ENCODE results near the gene SLC9A9.

The SLC9A9 gene

GRCh38 chr3:143235614-143236204 is 612.6 kb downstream of the SLC9A9 start:
- in situ Hi-C loops (cut with MboI; ENCODE audit: low sequenced_read_pairs): no loop called here
- no peaks in the 10 kb centered on the region for H3K36me3 ChIP-seq (replicated peaks)
- no peak overlapping the region for H3K4me3 ChIP-seq

GRCh38 chr3:143234526-143234925 is 613.7 kb downstream of the SLC9A9 start:
- in situ Hi-C loops (cut with MboI; ENCODE audit: low sequenced_read_pairs): no loop called here
- no peaks in the 10 kb centered on the region for H3K9me3 ChIP-seq
- no peaks in the 10 kb centered on the region for H3K4me1 ChIP-seq
- no peak for DNase-seq (ENCODE audit: low spot score in 2 of 2)
- H3K27me3 ChIP-seq (ENCODE audit: low read depth): no peaks in the 10 kb centered on the region
- no peak overlapping the region for H3K4me3 ChIP-seq
- H3K36me3 ChIP-seq (replicated peaks): no peaks in the 10 kb centered on the region

More at GRCh38 chr3:143235614-143236204, 612.6 kb downstream of the SLC9A9 start:
- no peak for DNase-seq (ENCODE audit: low spot score in 2 of 2)
- H3K27me3 ChIP-seq (ENCODE audit: low read depth): no peaks in the 10 kb centered on the region
- H3K9me3 ChIP-seq: no peaks in the 10 kb centered on the region
- no peaks in the 10 kb centered on the region for H3K4me1 ChIP-seq

GRCh38 chr3:143232981-143233380 is 615.3 kb downstream of the SLC9A9 start:
- Histone ChIP-seq H3K36me3 (replicated peaks) (no peaks in the 10 kb centered on the region), H3K4me3 (no peak overlapping the region), H3K9me3 (no peaks in the 10 kb centered on the region), H3K27me3 (ENCODE audit: low read depth) (no peaks in the 10 kb centered on the region), H3K4me1 (no peaks in the 10 kb centered on the region)
- in situ Hi-C loops (cut with MboI; ENCODE audit: low sequenced_read_pairs): no loop called here
- no peak for DNase-seq (ENCODE audit: low spot score in 2 of 2)

GRCh38 chr3:143228405-143228804 is 619.9 kb downstream of the SLC9A9 start:
- H3K36me3 ChIP-seq (replicated peaks): no peaks in the 10 kb centered on the region
- no peaks in the 10 kb centered on the region for H3K9me3 ChIP-seq
- no peaks in the 10 kb centered on the region for H3K4me1 ChIP-seq
- DNase-seq (ENCODE audit: low spot score in 2 of 2): no peak
- H3K4me3 ChIP-seq: no peak overlapping the region
- in situ Hi-C loops (cut with MboI; ENCODE audit: low sequenced_read_pairs): no loop called here
- H3K27me3 ChIP-seq (ENCODE audit: low read depth): no peaks in the 10 kb centered on the region; the same call in 1 of the 2 replicates

- Histone ChIP-seq H3K27me3 (ENCODE audit: low read depth) (no peaks in the 10 kb centered on the region; the same call in 1 of the 2 replicates), H3K9me3 (no peaks in the 10 kb centered on the region), H3K36me3 (replicated peaks) (no peaks in the 10 kb centered on the region), H3K4me1 (no peaks in the 10 kb centered on the region), H3K4me3 (no peak overlapping the region)
- DNase-seq (ENCODE audit: low spot score in 2 of 2): no peak
- in situ Hi-C loops (cut with MboI; ENCODE audit: low sequenced_read_pairs): no loop called here
Observed at GRCh38 chr3:143226678-143227291, 621.5 kb downstream of the SLC9A9 start.

GRCh38 chr3:143224716-143225115 is 623.6 kb downstream of the SLC9A9 start:
- DNase-seq (ENCODE audit: low spot score in 2 of 2): no peak
- H3K4me1 ChIP-seq: no peaks in the 10 kb centered on the region
- in situ Hi-C loops (cut with MboI; ENCODE audit: low sequenced_read_pairs): no loop called here
- no peaks in the 10 kb centered on the region; the same call in 1 of the 2 replicates for H3K27me3 ChIP-seq (ENCODE audit: low read depth)
- no peaks in the 10 kb centered on the region for H3K36me3 ChIP-seq (replicated peaks)
- no peak overlapping the region for H3K4me3 ChIP-seq
- H3K9me3 ChIP-seq: no peaks in the 10 kb centered on the region

GRCh38 chr3:143222981-143223380 is 625.3 kb downstream of the SLC9A9 start:
- in situ Hi-C loops (cut with MboI; ENCODE audit: low sequenced_read_pairs): no loop called here
- Histone ChIP-seq H3K4me1 (no peaks in the 10 kb centered on the region), H3K4me3 (no peak overlapping the region), H3K27me3 (ENCODE audit: low read depth) (no peaks in the 10 kb centered on the region; the same call in 1 of the 2 replicates), H3K36me3 (replicated peaks) (no peaks in the 10 kb centered on the region), H3K9me3 (no peaks in the 10 kb centered on the region)
- no peak for DNase-seq (ENCODE audit: low spot score in 2 of 2)

GRCh38 chr3:143222505-143222904 is 625.8 kb downstream of the SLC9A9 start:
- H3K4me1 ChIP-seq: no peaks in the 10 kb centered on the region
- in situ Hi-C loops (cut with MboI; ENCODE audit: low sequenced_read_pairs): no loop called here
- H3K9me3 ChIP-seq: no peaks in the 10 kb centered on the region
- DNase-seq (ENCODE audit: low spot score in 2 of 2): no peak
- H3K36me3 ChIP-seq (replicated peaks): no peaks in the 10 kb centered on the region
- peaks cover 2% of the 10 kb centered on the region for H3K27me3 ChIP-seq (ENCODE audit: low read depth)
- H3K4me3 ChIP-seq: no peak overlapping the region

- no peak for DNase-seq (ENCODE audit: low spot score in 2 of 2)
- peaks cover 3% of the 10 kb centered on the region for H3K27me3 ChIP-seq (ENCODE audit: low read depth)
- no peaks in the 10 kb centered on the region for H3K4me1 ChIP-seq
- in situ Hi-C loops (cut with MboI; ENCODE audit: low sequenced_read_pairs): no loop called here
- no peaks in the 10 kb centered on the region for H3K9me3 ChIP-seq
- no peak overlapping the region for H3K4me3 ChIP-seq
- no peaks in the 10 kb centered on the region for H3K36me3 ChIP-seq (replicated peaks)
Observed at GRCh38 chr3:143221446-143221845, 626.8 kb downstream of the SLC9A9 start.

- no peak overlapping the region for H3K4me3 ChIP-seq
- in situ Hi-C loops (cut with MboI; ENCODE audit: low sequenced_read_pairs): no loop called here
- H3K4me1 ChIP-seq: no peaks in the 10 kb centered on the region
- DNase-seq (ENCODE audit: low spot score in 2 of 2): no peak
- no peaks in the 10 kb centered on the region for H3K36me3 ChIP-seq (replicated peaks)
- no peaks in the 10 kb centered on the region for H3K9me3 ChIP-seq
- peaks cover 3% of the 10 kb centered on the region for H3K27me3 ChIP-seq (ENCODE audit: low read depth)
Observed at GRCh38 chr3:143220741-143221140, 627.5 kb downstream of the SLC9A9 start.

- in situ Hi-C loops (cut with MboI; ENCODE audit: low sequenced_read_pairs): no loop called here
- peaks cover 3% of the 10 kb centered on the region; the same call in 1 of the 2 replicates for H3K27me3 ChIP-seq (ENCODE audit: low read depth)
- H3K9me3 ChIP-seq: no peaks in the 10 kb centered on the region
- no peak overlapping the region for H3K4me3 ChIP-seq
- DNase-seq (ENCODE audit: low spot score in 2 of 2): no peak
- H3K36me3 ChIP-seq (replicated peaks): no peaks in the 10 kb centered on the region
- no peaks in the 10 kb centered on the region for H3K4me1 ChIP-seq
Observed at GRCh38 chr3:143218166-143218835, 630.0 kb downstream of the SLC9A9 start.

GRCh38 chr3:143217283-143217682 is 631.0 kb downstream of the SLC9A9 start:
- H3K27me3 ChIP-seq (ENCODE audit: low read depth): peaks cover 3% of the 10 kb centered on the region; the same call in 1 of the 2 replicates
- H3K4me3 ChIP-seq: no peak overlapping the region
- in situ Hi-C loops (cut with MboI; ENCODE audit: low sequenced_read_pairs): no loop called here
- H3K9me3 ChIP-seq: no peaks in the 10 kb centered on the region
- H3K36me3 ChIP-seq (replicated peaks): no peaks in the 10 kb centered on the region
- no peak for DNase-seq (ENCODE audit: low spot score in 2 of 2)
- H3K4me1 ChIP-seq: no peaks in the 10 kb centered on the region

GRCh38 chr3:143216709-143217182 is 631.5 kb downstream of the SLC9A9 start:
- Histone ChIP-seq H3K4me3 (no peak overlapping the region), H3K4me1 (no peaks in the 10 kb centered on the region), H3K9me3 (no peaks in the 10 kb centered on the region), H3K27me3 (ENCODE audit: low read depth) (peaks cover 3% of the 10 kb centered on the region; the same call in 1 of the 2 replicates), H3K36me3 (replicated peaks) (no peaks in the 10 kb centered on the region)
- in situ Hi-C loops (cut with MboI; ENCODE audit: low sequenced_read_pairs): no loop called here
- DNase-seq (ENCODE audit: low spot score in 2 of 2): no peak
